ENCODE measurements around the gene SNX22.
A peak's percentile ranks its signal among the peaks of the same experiment; 100 is the strongest.

The SNX22 gene

DNA sequence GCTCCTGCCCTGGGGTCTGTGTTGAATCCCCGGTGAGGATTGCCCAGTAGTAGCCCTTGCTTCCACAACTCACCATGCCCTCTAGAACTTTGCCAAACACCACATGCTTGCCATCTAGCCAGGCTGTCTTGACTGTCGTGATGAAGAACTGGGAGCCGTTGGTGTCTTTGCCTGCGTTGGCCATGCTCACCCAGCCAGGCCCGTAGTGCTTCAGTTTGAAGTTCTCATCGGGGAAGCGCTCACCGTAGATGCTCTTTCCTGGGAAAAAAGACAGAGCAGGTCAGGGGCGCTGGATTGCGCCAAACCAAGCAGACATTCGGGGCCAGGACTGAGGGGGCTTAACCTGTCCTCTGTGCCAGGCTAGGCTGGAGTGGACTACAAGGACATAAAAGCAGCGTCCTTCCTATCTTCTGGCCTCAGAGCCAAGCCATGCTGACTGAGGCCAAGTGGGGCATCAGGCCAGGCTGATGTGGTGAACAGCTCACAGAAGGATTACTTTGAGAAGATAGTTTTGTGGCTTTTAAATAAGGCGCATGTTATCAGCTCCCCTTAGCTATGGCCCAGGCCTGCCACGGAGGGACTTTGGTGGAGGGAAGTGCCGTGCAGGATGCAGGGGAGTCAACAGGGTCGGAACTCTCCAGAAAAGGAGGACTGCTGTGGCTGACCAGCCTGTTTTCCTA, 5.3 kb downstream of the SNX22 start:
- Histone ChIP-seq H3K27ac (ENCODE audit: low read length) (no peak overlapping the region), H3K9me3 (ENCODE audit: control insufficient read depth in 2 of 2, low read length in 2 of 2) (no peaks in the 10 kb centered on the region), H3K4me3 (ENCODE audit: low read length in 2 of 2) (no peak overlapping the region), H3K4me1 (ENCODE audit: control insufficient read depth, insufficient read depth, low read length) (peaks cover 35% of the 10 kb centered on the region), H3K36me3 (ENCODE audit: control insufficient read depth in 2 of 2, insufficient read depth in 2 of 2, low read length in 2 of 2) (peaks cover 46 to 48% of the 10 kb centered on the region in 2 donors), H3K9ac (ENCODE audit: low read length in 2 of 2) (no peak overlapping the region), H3K27me3 (ENCODE audit: control insufficient read depth in 1 of 2, insufficient read depth in 2 of 2, low read length in 2 of 2) (peaks cover 9 to 15% of the 10 kb centered on the region in 2 donors)

- H3K36me3 ChIP-seq (ENCODE audit: control insufficient read depth in 2 of 2, insufficient read depth in 2 of 2, low read length in 2 of 2): peaks cover 48% of the 10 kb centered on the region in 2 donors
- peaks cover 33% of the 10 kb centered on the region for H3K4me1 ChIP-seq (ENCODE audit: control insufficient read depth, insufficient read depth, low read length)
- H3K27ac ChIP-seq (ENCODE audit: low read length): no peak overlapping the region
- H3K9me3 ChIP-seq (ENCODE audit: control insufficient read depth in 2 of 2, low read length in 2 of 2): no peaks in the 10 kb centered on the region
- no peak overlapping the region for H3K9ac ChIP-seq (ENCODE audit: low read length in 2 of 2)
- H3K27me3 ChIP-seq (ENCODE audit: control insufficient read depth in 1 of 2, insufficient read depth in 2 of 2, low read length in 2 of 2): peaks cover 5 to 6% of the 10 kb centered on the region in 2 donors
- no peak overlapping the region for H3K4me3 ChIP-seq (ENCODE audit: low read length in 2 of 2)
These were observed 6.1 kb downstream of the SNX22 start for GRCh38 chr15:64157599-64158125.

GRCh38 chr15:64158363-64159134, 7.0 kb downstream of the SNX22 start:
- H3K27ac ChIP-seq (ENCODE audit: low read length): no peak overlapping the region
- H3K27me3 ChIP-seq (ENCODE audit: control insufficient read depth in 1 of 2, insufficient read depth in 2 of 2, low read length in 2 of 2): no peaks in the 10 kb centered on the region
- H3K9me3 ChIP-seq (ENCODE audit: control insufficient read depth in 2 of 2, low read length in 2 of 2): no peaks in the 10 kb centered on the region
- H3K4me3 ChIP-seq (ENCODE audit: low read length in 2 of 2): no peak overlapping the region
- peaks cover 48% of the 10 kb centered on the region in 2 donors for H3K36me3 ChIP-seq (ENCODE audit: control insufficient read depth in 2 of 2, insufficient read depth in 2 of 2, low read length in 2 of 2)
- H3K9ac ChIP-seq (ENCODE audit: low read length in 2 of 2): no peak overlapping the region
- peaks cover 25% of the 10 kb centered on the region for H3K4me1 ChIP-seq (ENCODE audit: control insufficient read depth, insufficient read depth, low read length)

- no peaks in the 10 kb centered on the region for H3K27me3 ChIP-seq (ENCODE audit: control insufficient read depth in 1 of 2, insufficient read depth in 2 of 2, low read length in 2 of 2)
- H3K36me3 ChIP-seq (ENCODE audit: control insufficient read depth in 2 of 2, insufficient read depth in 2 of 2, low read length in 2 of 2): peaks cover 34 to 35% of the 10 kb centered on the region in 2 donors
- H3K27ac ChIP-seq (ENCODE audit: low read length): peak overlapping the region; percentile 62
- H3K4me1 ChIP-seq (ENCODE audit: control insufficient read depth, insufficient read depth, low read length): peaks cover 21% of the 10 kb centered on the region
- H3K9me3 ChIP-seq (ENCODE audit: control insufficient read depth in 2 of 2, low read length in 2 of 2): no peaks in the 10 kb centered on the region
- H3K4me3 ChIP-seq (ENCODE audit: low read length in 2 of 2): peak overlapping the region; percentile 80 to 94
- H3K9ac ChIP-seq (ENCODE audit: low read length in 2 of 2): peak overlapping the region; percentile 69 to 90
These were observed 10.4 kb downstream of the SNX22 start for GRCh38 chr15:64161688-64162477.

DNA sequence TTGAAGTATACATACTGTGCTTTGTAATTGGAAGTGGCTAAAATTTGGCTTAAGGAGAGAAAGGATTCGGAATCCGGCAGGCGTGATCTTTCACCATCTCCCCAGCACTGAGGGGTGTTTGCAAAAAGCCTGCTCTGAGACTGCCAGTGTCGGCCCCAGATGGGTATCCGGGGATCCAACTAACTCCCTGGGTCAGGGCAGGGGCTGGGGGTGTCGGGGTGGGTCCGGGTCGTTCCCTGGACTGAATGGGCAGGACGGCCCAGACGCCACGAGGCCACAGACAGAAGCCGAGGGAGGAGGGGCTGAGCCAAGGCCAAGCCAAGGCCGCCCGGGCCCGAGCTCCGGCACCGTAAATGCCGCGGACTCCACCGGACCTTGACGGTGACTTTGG, 10.9 kb downstream of the SNX22 start:
- Histone ChIP-seq H3K9ac (ENCODE audit: low read length in 2 of 2) (peak overlapping the region; percentile 69 to 90), H3K4me3 (ENCODE audit: low read length in 2 of 2) (peak overlapping the region; percentile 80 to 94), H3K27me3 (ENCODE audit: control insufficient read depth in 1 of 2, insufficient read depth in 2 of 2, low read length in 2 of 2) (no peaks in the 10 kb centered on the region), H3K9me3 (ENCODE audit: control insufficient read depth in 2 of 2, low read length in 2 of 2) (no peaks in the 10 kb centered on the region), H3K4me1 (ENCODE audit: control insufficient read depth, insufficient read depth, low read length) (peaks cover 21% of the 10 kb centered on the region), H3K27ac (ENCODE audit: low read length) (peak overlapping the region; percentile 62), H3K36me3 (ENCODE audit: control insufficient read depth in 2 of 2, insufficient read depth in 2 of 2, low read length in 2 of 2) (peaks cover 28 to 29% of the 10 kb centered on the region in 2 donors)

GRCh38 chr15:64162869-64163658, 11.5 kb downstream of the SNX22 start, which contains the start of gene PPIB:
PPIB (minus strand) TSS chr15:64163022; CDS start chr15:64162986, 36 bp downstream.
- Histone ChIP-seq H3K9me3 (ENCODE audit: control insufficient read depth in 2 of 2, low read length in 2 of 2) (no peaks in the 10 kb centered on the region), H3K27me3 (ENCODE audit: control insufficient read depth in 1 of 2, insufficient read depth in 2 of 2, low read length in 2 of 2) (no peaks in the 10 kb centered on the region), H3K36me3 (ENCODE audit: control insufficient read depth in 2 of 2, insufficient read depth in 2 of 2, low read length in 2 of 2) (peaks cover 22 to 23% of the 10 kb centered on the region in 2 donors), H3K4me3 (ENCODE audit: low read length in 2 of 2) (peak within 1 kb of the TSS; percentile 80 to 94), H3K4me1 (ENCODE audit: control insufficient read depth, insufficient read depth, low read length) (peaks cover 21% of the 10 kb centered on the region), H3K9ac (ENCODE audit: low read length in 2 of 2) (peak within 1 kb of the TSS; percentile 86 to 90), H3K27ac (ENCODE audit: low read length) (peak within 1 kb of the TSS; percentile 77)

DNA sequence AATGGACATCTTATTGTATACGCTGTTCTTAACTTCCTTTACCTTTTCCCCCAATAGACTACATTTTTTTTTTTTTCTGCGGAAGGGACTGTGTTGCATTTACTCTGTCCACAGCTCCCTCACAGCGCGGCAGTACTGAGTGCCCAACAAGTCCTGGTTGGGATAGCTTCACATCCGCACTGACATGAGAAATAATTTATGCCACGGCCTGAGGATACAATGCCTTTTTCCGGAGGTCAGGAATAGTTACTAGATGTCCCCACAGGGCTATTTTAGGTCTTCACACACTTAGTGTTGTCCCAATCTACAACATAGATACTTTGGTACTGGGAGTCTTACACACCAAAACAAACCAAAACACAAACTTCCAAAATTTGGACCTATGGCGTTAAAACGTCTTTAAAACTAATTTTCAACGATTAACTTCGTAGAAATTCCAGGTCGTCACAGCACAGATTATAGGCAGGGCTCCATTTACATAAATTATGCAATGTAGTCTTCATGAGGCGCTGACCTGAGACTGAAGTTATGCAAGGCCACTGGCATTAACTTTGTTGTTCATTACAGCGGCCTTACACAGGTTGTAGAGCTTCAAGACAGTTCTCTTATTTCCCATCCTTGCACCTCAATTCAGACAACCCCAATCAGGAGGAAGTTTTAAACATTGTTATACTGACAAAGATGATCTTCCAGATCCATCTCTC, 12.3 kb downstream of the SNX22 start:
- H3K4me1 ChIP-seq (ENCODE audit: control insufficient read depth, insufficient read depth, low read length): peaks cover 18% of the 10 kb centered on the region
- H3K27me3 ChIP-seq (ENCODE audit: control insufficient read depth in 1 of 2, insufficient read depth in 2 of 2, low read length in 2 of 2): no peaks in the 10 kb centered on the region
- H3K27ac ChIP-seq (ENCODE audit: low read length): peak overlapping the region; percentile 77
- peak overlapping the region; percentile 54 to 94 for H3K4me3 ChIP-seq (ENCODE audit: low read length in 2 of 2)
- H3K36me3 ChIP-seq (ENCODE audit: control insufficient read depth in 2 of 2, insufficient read depth in 2 of 2, low read length in 2 of 2): peaks cover 14 to 15% of the 10 kb centered on the region in 2 donors
- peak overlapping the region; percentile 42 to 86 for H3K9ac ChIP-seq (ENCODE audit: low read length in 2 of 2)
- H3K9me3 ChIP-seq (ENCODE audit: control insufficient read depth in 2 of 2, low read length in 2 of 2): no peaks in the 10 kb centered on the region

DNA sequence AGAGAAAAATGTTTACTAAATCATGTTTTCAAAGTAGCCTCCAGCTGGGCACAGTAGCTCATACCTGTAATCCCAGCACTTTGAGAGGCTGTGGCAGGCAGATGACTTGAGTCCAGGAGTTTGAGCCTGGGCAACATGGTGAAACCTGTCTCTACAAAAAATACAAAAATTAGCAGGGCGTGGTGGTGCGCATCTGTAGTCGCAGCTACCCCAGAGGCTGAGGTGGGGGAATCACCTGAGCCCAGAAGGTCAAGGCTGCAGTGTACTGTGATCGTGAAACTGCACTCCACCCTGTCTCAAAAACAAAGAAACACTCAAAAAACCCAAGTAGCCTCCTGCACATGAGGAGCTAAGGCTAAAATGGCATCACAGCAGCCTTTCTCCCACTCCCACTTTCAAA, 12.9 kb downstream of the SNX22 start:
- Histone ChIP-seq H3K4me3 (ENCODE audit: low read length in 2 of 2) (no peak overlapping the region), H3K9me3 (ENCODE audit: control insufficient read depth in 2 of 2, low read length in 2 of 2) (no peaks in the 10 kb centered on the region), H3K36me3 (ENCODE audit: control insufficient read depth in 2 of 2, insufficient read depth in 2 of 2, low read length in 2 of 2) (peaks cover 10 to 11% of the 10 kb centered on the region in 2 donors), H3K27ac (ENCODE audit: low read length) (no peak overlapping the region), H3K9ac (ENCODE audit: low read length in 2 of 2) (no peak overlapping the region), H3K4me1 (ENCODE audit: control insufficient read depth, insufficient read depth, low read length) (peaks cover 18% of the 10 kb centered on the region), H3K27me3 (ENCODE audit: control insufficient read depth in 1 of 2, insufficient read depth in 2 of 2, low read length in 2 of 2) (no peaks in the 10 kb centered on the region)

DNA sequence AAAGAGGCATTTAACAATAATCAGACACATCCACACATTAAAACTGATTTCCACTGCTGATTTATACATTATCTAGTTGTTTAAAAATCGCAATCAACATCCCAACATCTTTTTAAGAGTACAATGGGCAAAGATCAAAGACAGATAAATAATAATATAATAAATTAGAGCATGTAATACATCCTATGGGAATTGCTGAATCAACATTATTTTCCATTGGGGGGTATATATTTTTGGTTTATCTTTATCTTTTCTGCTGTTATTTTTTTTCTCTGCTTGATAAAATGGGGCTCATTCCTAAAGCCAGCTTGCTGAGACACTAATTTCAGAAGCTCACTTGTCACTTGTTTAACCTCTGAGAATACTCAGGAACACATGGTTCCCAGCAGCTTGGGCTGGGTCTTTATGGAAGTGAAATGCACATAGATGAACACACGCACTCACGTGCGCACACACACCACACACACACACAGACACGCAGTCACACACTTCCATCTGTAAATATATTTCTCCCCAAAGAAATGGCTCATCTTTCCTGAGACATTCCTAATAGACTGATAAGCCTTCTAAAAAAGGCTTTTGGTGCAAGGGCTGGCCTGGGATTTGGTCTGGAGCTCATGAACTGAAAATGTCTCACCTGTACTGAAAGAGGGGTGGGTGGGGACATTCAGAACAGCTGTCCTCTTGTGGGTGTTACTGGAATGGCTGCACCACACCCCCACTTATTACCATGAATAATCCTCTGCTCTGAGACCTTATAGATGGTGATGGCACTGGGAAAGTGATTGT, 14.8 kb downstream of the SNX22 start:
- H3K9me3 ChIP-seq (ENCODE audit: control insufficient read depth in 2 of 2, low read length in 2 of 2): no peaks in the 10 kb centered on the region
- H3K4me3 ChIP-seq (ENCODE audit: low read length in 2 of 2): no peak overlapping the region
- H3K27me3 ChIP-seq (ENCODE audit: control insufficient read depth in 1 of 2, insufficient read depth in 2 of 2, low read length in 2 of 2): no peaks in the 10 kb centered on the region
- no peak overlapping the region for H3K27ac ChIP-seq (ENCODE audit: low read length)
- peaks cover 4 to 10% of the 10 kb centered on the region in 2 donors for H3K36me3 ChIP-seq (ENCODE audit: control insufficient read depth in 2 of 2, insufficient read depth in 2 of 2, low read length in 2 of 2)
- no peak overlapping the region for H3K9ac ChIP-seq (ENCODE audit: low read length in 2 of 2)
- peaks cover 12% of the 10 kb centered on the region for H3K4me1 ChIP-seq (ENCODE audit: control insufficient read depth, insufficient read depth, low read length)

All from stomach smooth muscle (tissue), 2 donors.